ENCODE measurements around the gene ETV3.
"Not testable (repeated sequence)": the region's sequence is repeated elsewhere in the genome, so short reads cannot be mapped to it uniquely, and the experiment has no call there.

ETV3 gene

DNA sequence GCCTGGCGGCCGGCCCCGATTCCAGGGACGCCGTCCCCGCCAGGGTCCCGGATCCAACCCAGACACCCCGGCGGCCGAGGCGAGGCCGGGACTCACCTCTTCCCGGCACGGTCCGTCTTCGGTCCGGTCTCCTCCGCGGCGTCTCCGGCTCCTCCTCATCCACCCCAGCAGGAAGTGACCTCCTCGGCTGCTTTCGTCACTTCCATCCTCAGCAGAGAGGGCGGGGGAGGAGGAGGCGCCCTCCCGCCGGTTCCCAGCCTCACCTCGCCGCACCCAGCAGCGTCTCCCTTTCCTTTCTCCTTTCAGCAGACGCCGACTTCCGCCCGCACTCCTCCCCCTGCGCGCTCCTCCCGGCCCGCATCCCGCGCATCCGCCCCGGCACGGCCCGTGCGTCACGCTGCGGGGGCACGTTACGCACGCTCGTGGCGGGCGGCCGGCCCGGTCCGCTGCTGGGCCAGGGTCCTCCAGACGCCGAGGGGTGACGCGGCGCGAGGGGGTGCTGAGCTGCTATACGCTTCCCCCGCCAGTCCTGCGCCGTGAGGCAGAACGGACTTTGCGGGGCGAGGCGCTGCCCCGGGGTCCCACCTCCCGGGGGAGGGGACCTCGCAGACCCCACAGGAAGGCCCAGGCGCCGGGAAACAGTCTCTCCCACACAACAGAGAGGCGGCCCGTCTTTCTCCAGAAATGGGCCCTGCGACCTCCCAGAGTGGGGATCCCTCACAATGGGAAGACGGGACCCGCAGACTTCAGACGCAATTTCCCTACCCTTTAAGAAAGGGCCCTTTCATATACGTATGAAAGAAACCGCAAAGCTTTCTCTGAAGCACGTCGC is at the start of gene ETV3:
Gene ETV3 (minus strand): TSS at position 176 of the 832 bp plus-strand sequence. CDS start 2,043 bp downstream, outside the sequence.
- peak; percentile 94 for DNase-seq

DNA sequence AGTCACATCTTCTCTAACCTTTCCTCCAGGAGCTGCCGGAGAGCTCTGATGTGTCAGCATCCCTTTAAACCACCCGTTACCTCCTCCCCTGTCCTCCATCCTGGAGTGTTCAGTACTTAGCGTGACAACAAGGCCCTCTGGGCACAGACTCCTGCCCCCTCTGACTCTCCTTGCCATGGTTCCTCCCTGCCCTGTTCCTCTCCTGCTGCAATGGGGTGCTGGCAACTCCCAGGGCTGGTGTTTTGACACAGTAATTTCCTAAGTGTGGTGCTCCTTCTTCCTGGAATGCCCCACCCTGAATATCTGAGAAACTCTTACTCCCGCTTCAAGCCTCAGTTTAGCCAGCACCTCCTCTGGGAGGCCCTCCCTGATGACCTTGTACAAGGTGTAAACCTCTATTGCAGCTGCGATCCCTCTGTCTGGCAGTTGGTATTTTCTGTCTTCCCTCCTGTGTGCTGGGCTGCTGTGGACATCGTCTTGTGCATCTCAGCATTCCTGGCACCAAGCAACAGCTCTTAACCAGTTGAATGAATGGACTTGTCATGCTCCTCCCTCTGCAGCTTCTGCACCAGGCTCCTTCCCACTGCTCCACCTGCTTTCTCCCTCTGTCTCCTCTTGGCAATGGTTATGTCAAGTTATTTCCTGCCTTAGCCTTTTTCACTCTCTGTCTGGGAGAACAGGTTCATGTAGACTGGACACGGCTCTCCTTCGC is 48.2 kb upstream of the ETV3 start:
- DNase-seq: no peak

DNA sequence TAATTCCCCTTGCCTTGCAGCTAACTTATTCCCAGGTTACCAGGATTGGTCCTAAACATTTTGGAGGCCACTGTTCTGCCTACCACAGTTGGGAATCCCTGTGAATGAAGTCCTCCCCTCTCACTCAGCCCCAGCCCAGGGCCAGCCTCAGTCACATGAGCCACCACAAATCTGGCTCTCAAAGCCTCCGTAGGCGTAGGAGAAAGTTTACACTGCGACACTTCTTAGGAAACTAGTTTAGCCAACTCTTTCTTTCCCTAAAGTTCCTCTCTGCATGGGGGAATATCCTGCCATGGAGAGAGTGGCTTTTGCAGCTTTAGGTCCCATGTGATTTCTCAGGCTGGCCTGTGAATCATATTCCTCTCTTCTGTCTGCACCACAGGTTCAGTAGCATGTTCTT is 45.7 kb upstream of the ETV3 start:
- DNase-seq: no peak

DNA sequence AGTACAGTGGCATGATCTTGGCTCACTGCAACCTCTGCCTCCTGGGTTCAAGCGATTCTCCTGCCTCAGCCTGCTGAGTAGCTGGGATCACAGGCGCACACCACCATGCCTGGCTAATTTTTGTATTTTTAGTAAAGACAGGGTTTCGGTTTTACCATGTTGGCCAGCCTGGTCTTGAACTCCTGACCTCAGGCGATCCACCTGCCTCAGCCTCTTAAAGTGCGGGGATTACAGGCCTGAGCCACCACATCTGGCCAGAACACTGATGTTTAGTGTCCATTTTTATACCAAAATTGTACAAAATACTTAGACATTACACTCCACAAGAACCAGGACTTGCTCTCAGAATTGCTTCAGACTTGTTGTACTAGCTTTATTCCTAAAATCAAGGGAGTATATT is 44.2 kb upstream of the ETV3 start:
- not testable (repeated sequence) for DNase-seq

DNA sequence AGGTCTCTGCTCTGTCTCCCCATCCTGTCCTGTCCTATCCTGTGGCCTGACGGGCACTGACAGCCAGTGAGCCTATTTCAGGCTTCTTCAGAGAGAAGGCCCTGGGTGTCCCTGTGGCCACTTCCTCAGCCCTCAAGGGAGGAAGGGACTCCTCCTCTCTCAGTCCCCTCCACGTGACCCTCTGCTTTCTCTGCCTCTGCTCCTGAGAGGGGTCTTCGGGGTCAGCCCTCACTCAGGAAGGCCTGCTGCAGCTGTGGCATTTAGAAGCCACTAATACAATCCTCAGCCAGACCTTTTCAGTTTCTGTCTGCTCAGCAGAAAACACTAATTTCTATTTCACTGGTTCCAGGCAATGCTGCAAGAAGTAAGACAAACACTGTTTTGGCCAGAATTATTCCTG is 43.6 kb upstream of the ETV3 start:
- DNase-seq: no peak

DNA sequence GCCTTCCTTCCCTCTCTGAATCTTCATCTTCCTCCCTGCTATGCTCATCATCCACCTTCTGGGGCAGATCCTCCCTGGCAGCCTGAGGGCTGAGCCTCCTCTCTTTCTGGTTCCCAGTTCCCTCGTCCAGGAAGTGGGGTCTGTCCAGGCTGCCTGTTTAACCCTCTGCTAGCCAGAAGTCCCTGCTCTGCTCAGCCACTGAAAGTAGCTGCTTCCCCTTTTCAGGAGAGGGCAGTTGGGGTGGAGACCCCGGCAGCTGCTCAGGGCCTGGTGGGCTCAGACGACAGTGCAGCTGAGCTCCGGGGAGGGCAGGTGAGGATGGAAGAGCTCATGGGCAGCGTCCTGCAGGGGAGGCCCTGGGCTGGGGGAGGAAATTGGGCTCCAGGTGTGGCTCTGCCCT is 43.1 kb upstream of the ETV3 start:
- DNase-seq: no peak

DNA sequence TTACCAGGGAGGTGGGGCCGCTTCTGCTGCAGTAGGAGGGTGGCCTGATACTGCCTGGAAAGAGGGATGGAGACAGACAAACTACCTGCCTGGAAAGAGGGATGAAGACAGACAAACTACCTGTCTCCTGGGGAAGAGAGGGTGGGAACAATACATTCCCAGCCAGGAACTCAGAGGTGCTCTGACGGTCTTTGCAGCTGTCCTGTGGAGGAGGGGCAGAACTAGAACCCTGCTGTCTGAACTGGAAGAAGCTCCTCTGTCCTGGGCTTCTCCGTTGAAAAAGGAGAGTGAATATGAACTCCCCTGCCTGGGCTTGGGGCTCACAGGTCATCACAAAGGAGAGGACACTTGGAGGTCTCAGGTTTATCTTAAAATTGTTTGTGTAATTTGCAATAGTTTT is 40.3 kb upstream of the ETV3 start:
- DNase-seq: no peak

DNA sequence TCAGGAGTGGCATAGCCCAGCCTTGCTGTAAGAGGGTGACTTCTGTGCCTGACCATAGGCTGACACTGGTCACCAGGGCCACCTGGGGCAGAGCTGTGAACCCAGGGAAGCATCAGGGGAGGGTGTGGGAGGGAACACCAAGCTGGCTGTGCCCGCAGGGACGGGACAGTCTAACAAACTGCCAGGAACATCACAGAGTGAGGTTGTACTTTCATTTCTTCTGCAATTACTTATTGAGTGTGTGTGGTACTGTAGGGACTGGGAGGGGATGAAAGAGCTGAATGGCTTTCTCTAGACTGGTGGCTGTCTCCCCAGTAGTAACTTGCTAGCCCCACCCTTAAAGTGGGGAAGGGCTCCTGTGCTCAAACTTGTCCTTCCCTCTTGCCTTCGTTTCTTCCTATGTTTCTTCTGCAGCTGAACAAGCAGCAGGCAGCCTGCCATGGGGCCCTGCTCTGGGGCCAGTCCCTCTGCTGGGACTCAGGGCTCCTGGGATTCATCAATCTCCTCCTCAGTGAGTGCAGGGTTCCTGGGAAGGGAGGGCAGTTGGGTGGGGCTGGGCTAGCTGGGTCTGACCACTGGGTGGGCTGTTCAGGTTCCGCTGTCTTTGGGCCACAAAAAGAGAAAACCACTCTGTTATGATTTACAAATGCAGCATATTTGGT is 39.7 kb upstream of the ETV3 start:
- DNase-seq: no peak

DNA sequence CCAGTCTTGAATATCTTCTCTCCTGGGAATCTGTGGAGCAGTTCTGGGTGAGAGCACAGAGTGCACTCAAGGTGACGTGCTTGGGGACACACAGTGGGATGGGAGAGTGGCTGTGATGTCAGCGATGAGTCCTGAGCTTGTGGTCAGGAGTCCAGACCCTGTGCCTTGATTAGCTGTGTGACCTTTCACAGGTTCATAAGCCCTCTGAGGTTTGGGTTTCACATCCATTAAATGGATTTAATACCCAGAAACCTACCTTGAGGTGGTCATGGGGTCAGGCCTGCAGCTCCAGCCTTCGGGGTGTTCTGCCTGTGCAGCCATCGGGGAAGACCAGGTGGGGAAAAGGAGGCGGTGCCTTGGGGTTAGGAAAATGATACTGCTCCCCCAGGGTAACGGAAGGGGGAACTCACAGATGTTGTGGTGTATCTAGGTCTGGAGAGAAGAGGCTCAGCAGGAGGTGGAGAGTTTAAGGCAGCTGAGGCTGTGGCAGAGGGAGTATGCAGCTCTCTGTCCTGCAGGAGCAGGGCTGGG is 38.5 kb upstream of the ETV3 start:
- no peak for DNase-seq

DNA sequence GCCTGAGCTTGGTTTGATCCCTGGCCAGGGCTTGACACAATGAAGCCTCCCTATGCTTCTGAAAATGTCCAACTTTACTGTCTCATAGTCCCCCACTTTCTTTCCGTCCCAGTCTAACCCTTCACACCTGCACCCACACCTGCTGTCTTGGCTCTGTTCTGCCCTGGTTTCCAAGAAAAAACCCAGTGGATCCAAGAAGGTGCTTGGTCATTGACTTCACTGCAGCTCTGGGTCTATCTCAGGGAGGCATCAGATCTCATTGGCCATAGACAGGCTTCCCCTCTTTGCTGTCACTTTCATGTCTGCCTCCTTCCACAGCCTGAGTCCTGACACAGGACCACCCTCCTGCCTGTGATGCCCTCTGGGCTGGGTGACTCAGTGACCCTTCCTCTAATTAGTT is 37.8 kb upstream of the ETV3 start:
- DNase-seq: no peak

DNA sequence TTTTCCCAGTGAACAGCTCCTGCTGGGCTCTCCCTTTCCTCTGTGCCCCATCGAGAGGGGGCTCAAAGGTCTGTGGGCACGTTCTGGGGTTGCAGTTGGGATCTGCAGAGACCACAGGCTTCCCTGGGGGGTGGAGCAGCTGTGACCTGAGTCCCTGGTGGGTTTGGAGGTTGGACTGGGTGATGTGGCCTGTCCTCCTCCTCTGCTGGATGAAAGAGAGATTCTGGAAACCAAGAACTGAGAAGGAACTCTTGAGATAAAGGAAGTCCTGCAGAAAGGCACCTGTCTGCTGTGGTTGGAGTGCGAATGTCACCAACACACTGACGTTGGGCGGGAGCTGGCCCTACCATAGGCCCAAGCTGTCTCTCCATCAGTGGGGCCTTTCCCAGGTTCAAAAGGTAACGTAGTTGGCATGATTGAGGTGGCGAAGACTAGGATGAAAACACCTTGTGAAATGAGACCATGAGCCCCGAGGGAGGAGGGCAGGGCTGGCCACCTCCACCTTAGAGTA is 35.8 kb upstream of the ETV3 start:
- no peak for DNase-seq

DNA sequence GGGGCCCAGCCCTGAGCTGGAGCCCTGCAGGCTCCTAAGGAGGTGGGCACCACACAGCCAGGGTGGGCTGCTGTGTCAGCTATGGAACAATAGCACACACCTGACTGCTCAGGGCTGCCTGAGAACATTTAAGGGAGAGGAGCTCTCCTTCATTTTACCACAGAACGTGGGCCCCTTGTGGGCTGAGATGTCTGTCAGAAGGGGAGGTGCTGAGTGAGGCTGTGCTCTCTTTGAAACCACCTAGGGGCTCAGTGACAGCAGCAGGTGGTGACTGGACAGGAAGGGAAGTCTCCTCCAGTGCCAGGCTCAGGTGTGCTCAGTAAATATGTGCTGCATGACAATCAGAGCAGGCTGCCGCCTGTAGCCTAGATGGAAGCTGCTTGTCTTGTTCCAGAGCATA is 35.0 kb upstream of the ETV3 start:
- DNase-seq: not testable (repeated sequence)

DNA sequence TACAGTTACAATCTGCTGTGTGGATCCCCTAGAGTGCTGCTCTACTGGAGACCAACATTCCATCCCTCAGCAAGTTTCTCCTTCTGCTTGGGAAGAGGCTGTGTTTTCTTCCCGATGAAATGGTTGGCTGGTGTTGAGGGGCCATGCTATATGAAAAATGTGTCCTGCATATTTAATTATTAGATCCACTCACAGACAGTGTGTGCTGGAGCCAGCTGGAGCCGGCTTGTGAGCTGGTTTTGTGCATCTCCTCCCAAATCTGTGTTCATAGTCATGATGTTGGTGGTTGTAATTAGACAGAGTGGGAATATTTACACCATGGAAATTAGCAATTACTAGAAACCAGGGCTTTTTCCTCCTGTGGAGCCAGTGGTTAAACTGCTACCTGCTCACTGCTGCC is 34.4 kb upstream of the ETV3 start:
- not testable (repeated sequence) for DNase-seq

DNA sequence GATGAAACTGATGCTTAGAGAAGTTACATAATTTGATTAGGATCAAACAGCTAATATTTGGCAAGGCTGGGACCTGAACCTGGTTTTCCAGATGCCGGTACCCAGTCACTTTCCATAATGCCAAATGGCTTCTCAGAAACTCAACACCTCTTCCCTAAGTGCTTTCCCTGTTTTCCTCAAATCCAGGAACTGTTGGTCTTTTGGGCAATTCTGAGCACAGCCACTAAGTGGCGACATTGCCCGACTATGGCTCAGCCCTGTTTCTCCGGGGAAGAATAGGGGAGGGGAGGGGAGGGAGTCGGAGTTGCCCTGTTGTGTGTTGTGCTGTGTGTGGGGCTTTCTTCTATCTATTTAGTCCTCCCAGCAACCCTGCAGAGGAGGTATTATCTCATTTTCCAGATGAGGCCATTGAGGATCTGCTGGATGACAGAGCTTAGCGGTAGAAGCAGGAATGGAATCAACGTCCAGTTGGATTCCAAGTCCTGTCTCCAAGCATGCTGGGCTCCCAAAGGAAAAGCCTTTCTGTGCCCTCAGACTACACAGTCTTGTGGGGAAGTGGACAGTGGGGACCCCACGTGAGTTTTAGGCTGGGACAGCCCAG is 33.8 kb upstream of the ETV3 start:
- DNase-seq: not testable (repeated sequence)

DNA sequence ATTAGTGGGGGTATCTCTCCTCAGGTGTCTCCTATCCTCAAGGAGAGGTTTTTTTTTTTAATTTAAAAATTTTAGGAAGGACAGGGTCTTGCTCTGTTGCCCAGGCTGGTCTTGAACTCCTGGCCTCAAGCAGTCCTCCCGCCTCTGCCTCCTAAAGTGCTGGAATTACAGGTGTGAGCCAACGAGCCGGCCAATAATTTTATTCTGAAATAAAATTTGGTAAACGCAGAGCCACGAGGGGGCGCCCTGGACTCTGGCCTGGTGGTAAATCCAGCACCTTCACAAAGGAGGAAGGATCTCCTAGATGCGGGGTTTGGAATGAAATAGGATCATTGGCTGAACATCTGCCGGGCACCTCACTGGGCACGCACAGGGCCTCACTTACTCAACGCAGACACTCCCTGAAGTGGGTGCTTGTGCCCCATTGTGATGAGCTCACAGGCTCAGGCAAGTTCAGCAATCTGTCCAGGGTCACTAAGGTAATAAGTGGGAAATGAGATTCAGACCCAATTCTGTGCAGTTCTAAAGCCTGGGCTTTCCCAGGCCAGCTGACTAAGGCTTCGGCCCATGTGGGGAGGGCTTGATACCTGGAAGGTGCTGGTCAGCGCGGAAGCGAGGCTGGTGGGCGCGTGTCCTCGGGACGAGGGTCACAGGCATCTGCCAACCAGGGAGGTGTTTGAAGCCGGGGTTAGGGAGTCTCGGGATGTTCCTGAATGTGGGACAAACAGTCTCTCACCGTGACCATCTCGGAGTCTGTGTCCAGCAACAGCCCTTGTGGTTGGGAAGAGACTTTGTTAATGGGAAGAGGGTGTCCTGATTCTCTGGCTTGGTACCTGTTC is 32.7 kb upstream of the ETV3 start:
- DNase-seq: no peak

DNA sequence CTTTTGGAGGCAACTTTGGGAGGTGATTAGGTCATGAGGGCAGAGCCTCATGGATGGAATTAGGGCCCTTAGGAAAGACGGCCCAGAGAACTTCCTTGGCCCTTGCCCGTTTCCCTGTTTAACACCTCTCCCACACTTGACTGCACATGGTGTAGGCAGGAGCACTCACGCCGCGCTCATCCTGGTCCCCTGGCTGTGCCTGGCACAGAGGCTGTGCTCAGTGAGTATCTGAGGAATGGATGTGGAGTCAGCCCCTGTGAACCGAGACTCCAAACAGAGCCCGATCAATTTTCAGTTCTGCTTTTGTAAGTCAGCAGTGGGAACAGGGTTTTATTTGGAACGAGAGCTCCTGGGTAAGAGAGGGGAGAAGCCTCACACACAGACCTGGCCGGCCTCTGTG is 29.8 kb upstream of the ETV3 start:
- DNase-seq: no peak

DNA sequence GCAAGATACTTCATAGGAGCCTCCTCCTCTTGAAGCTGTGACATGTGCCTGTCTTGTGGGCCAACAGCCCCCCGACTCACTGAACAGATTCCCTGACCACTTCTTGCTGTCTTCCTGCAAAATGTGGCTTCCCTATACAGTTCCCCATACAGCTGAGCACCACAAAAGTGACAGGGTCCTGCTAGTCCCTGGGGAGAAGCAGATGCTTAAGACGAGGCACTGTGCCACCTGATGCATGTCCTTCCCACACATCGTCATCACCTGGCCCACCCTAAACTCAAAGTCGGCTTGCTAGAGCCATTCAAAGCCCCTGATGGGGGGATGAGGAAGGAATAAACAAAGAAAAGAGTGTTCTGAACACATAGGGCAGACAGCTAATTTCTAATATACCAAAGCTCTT is 29.2 kb upstream of the ETV3 start:
- no peak for DNase-seq

DNA sequence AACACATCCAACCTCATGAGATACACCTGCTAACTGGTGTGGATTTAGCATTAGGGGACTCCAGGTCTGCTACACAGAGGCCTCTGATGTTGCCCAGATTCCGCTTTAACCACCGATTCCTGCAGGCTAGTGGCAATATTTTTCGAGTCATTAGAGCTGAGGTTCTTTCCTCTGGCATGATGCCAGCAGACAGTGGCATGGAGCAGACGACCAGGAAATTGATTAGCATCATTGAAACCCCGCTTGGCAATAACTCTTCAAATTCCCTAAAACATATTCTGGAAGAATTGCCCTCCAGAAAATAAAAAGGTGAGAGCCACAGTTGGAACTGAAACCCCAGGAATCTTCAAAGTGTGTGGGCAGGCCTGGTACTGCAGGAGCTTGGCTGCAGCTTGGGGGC is 28.4 kb upstream of the ETV3 start:
- no peak for DNase-seq

DNA sequence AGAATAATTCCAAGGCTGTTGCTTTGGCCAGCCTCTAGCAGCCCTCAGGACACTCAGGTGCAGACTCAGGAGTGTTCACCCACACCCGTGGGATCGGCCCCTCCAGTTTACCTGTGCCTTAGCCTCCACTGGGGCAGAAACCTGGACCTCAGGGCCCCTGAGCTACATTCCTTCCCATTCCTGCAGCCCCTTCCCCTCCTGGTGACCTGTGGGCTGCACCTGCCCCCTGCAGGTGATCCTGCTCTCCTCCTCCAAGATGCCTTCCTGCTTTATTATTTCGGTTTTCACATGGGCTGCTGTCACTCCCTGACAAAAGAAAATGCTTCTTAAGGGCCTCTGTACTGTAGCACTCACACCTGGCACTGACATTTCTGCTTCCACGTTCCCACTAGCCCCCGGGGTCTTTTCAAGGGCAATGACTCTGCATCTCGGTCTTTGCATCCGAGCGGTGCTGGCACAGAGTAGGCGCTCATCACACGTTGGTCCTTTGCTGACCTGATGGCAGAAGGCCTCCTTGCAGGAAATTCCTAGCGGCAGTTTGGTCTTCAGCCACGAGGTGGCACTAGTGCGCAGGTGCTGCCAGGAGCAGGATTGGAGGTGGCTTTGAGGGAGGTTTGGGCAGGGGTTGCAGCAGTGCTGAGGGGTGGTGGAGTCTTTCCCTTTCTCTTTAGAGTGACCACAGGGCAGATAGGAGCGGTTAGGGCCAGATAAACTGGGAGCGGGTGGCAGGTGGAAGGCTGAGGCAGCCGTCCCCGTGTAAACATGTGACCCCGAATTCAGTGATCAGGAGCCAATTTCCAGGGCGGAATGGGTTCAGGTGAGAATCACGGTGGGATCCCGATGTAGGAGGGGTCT is 25.3 kb upstream of the ETV3 start:
- peak; percentile 73 for DNase-seq

DNA sequence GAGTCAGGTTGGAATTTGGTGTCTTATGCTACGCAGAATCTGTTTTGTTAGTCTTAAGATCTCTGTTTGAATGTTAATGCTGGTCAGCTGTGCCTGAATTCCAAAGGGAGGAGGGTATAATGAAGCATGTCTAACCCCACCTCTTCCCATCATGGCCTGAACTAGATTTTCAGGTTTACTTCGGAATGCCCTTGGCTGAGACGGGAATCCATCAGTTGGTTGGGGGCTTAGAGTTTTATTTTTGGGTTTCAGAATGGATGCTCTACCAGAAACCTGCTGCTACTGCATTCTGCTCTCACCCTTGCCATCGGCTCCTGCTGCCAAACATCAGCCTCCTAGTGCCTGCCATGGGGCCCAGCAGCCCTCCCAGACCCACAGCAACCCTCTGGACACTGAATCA is 24.1 kb upstream of the ETV3 start:
- DNase-seq: no peak

DNA sequence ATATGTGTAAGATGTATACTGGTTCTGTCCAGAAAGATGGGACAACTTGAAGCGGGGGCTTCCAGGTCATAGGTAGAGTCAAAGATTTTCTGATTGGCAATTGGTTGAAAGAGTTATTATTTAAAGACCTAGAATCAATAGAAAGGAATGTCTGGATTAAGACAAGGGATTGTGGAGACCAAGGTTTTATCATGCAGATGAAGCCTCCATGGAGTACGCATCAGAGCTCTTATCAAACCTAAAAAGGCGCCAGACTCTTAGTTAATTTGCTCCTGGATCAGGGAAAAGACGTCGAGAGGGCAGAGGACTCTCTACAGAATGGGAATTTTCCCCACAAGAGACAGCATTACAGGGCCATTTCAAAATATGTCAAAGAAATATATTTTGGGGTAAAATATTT is 23.7 kb upstream of the ETV3 start:
- DNase-seq: no peak
